ENCODE results near the gene LGI1. TPM values are rescaled to one million over a fixed set of nuclear protein-coding genes. Genes with fewer than 3 reads are reported as not detected.

LGI1 gene
- total and polyA plus RNA-seq, 2 experiments from 2014 or later: not detected

DNA sequence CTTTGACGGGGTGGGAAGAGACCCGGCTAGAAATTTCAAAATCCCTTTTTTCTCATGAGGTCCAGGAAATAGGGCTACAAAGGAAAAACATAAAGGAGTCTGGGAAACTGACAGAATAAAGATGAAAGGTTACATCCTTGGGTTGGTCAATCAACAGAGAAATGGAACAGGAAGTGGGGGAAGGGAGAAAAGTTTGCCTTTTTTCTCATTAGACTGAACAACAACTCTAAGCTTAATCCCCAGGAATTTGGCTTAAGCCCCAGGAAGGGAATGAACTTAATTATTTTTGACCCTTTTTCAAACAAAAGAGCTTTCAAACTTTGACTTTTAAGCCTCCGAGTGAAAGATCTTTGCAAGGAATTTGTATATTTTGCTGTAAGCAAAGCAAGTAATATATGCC lies 32.7 kb downstream of the LGI1 start:
- no peak for DNase-seq
- H3F3A ChIP-seq (ENCODE audit: insufficient read depth): no peaks in the 10 kb centered on the region
- H3K4me2 ChIP-seq (ENCODE audit: unreplicated experiment): no peak overlapping the region
- no peaks in the 10 kb centered on the region for H3K79me2 ChIP-seq (ENCODE audit: insufficient read depth)
- H3K9me3 ChIP-seq (ENCODE audit: low read depth): no peaks in the 10 kb centered on the region
- WGBS, 2 experiments (ENCODE audit: low coverage in 1 of 2, low lambda C conversion rate in 2 of 2, missing lambda C conversion rate in 2 of 2): 14 to 16% methylated on average over 3 of the region's 3 CpGs
- no peak overlapping the region for H3K27ac ChIP-seq
- H3K27me3 ChIP-seq (replicated peaks; ENCODE audit: insufficient read depth): peaks cover 19% of the 10 kb centered on the region; the same call in 1 of the 2 replicates
- TF ChIP-seq EZH2phosphoT487 (IDR thresholded peaks at IDR 0.05; ENCODE audit: insufficient read depth, low read depth): no peak
- TF ChIP-seq EZH2 (IDR thresholded peaks at IDR 0.05; ENCODE audit: insufficient read depth, poor library complexity, severe bottlenecking): no peak
- no peaks in the 10 kb centered on the region for H3K9me2 ChIP-seq (ENCODE audit: insufficient read depth)
- no peak overlapping the region for H2AFZ ChIP-seq
- H3K4me3 ChIP-seq: no peak overlapping the region
- H3K4me1 ChIP-seq (ENCODE audit: insufficient read depth): no peaks in the 10 kb centered on the region
- H3K9ac ChIP-seq: no peak overlapping the region
- no peaks in the 10 kb centered on the region for H3K36me3 ChIP-seq (ENCODE audit: low read depth)
- no peaks in the 10 kb centered on the region for H4K20me1 ChIP-seq (ENCODE audit: insufficient read depth)
- in situ Hi-C loops (cut with MboI): no loop called here

DNA sequence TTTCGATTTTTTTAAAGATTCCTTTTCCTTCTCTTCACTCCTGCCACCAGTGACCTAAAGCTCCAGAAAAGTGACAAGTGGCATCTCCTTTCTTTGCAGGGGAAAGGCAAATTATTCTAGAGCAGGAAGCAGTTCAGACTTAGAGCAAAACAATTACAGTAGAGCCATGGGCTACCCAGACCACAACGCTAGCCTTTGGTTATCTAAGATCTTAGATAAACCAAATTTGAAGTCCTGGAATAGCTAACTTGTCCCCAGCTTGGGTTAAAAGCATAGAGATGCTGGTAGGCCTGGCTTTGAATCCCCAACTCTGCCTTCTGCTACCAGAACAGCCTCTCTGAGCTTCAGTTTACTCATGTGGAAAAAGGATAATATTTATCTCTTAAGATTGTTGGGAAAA lies 38.4 kb downstream of the LGI1 start:
- Histone ChIP-seq H3K9me2 (ENCODE audit: insufficient read depth) (no peaks in the 10 kb centered on the region), H3K27ac (no peak overlapping the region), H3K9ac (no peak overlapping the region), H3K4me1 (ENCODE audit: insufficient read depth) (no peaks in the 10 kb centered on the region), H3K4me3 (no peak overlapping the region), H3K9me3 (ENCODE audit: low read depth) (no peaks in the 10 kb centered on the region), H3K79me2 (ENCODE audit: insufficient read depth) (no peaks in the 10 kb centered on the region), H4K20me1 (ENCODE audit: insufficient read depth) (no peaks in the 10 kb centered on the region), H3K4me2 (ENCODE audit: unreplicated experiment) (no peak overlapping the region), H3F3A (ENCODE audit: insufficient read depth) (no peaks in the 10 kb centered on the region), H3K27me3 (replicated peaks; ENCODE audit: insufficient read depth) (peaks cover 7% of the 10 kb centered on the region), H3K36me3 (ENCODE audit: low read depth) (no peaks in the 10 kb centered on the region), H2AFZ (no peak overlapping the region)
- in situ Hi-C loops (cut with MboI): no loop called here
- TF ChIP-seq EZH2phosphoT487 (IDR thresholded peaks at IDR 0.05; ENCODE audit: insufficient read depth, low read depth): no peak
- no peak for TF ChIP-seq EZH2 (IDR thresholded peaks at IDR 0.05; ENCODE audit: insufficient read depth, poor library complexity, severe bottlenecking)
- 50 to 61% methylated on average over 2 of the region's 2 CpGs for WGBS, 2 experiments (ENCODE audit: low coverage in 1 of 2, low lambda C conversion rate in 2 of 2, missing lambda C conversion rate in 2 of 2)
- no peak for DNase-seq

DNA sequence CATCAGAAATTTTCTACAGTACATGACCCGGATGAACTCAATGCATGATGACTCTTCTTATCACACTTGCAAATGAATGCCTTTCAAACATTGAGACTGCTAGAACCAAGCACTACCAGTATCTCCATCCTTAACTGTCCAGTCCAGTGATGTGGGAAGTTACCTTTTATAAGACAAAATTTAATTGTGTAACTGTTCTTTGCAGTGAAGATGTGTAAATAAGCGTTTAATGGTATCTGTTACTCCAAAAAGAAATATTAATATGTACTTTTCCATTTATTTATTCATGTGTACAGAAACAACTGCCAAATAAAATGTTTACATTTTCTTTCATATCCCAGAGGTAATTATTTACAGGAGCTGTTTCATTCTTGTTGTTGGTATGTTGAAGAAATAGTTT lies 40.1 kb downstream of the LGI1 start:
- no peak for DNase-seq
- no peak for TF ChIP-seq EZH2 (IDR thresholded peaks at IDR 0.05; ENCODE audit: insufficient read depth, poor library complexity, severe bottlenecking)
- Histone ChIP-seq H4K20me1 (ENCODE audit: insufficient read depth) (no peaks in the 10 kb centered on the region), H3K9ac (no peak overlapping the region), H3K9me2 (ENCODE audit: insufficient read depth) (no peaks in the 10 kb centered on the region), H3K4me2 (ENCODE audit: unreplicated experiment) (no peak overlapping the region), H3K27ac (no peak overlapping the region), H3K9me3 (ENCODE audit: low read depth) (no peaks in the 10 kb centered on the region), H2AFZ (no peak overlapping the region), H3K36me3 (ENCODE audit: low read depth) (no peaks in the 10 kb centered on the region), H3K27me3 (replicated peaks; ENCODE audit: insufficient read depth) (peaks cover 6% of the 10 kb centered on the region), H3K79me2 (ENCODE audit: insufficient read depth) (no peaks in the 10 kb centered on the region), H3K4me3 (no peak overlapping the region), H3K4me1 (ENCODE audit: insufficient read depth) (no peaks in the 10 kb centered on the region), H3F3A (ENCODE audit: insufficient read depth) (no peaks in the 10 kb centered on the region)
- in situ Hi-C loops (cut with MboI): no loop called here
- 56 to 67% methylated on average over 2 of the region's 2 CpGs for whole genome bisulfite sequencing, 2 experiments (ENCODE audit: low coverage in 1 of 2, low lambda C conversion rate in 2 of 2, missing lambda C conversion rate in 2 of 2)

DNA sequence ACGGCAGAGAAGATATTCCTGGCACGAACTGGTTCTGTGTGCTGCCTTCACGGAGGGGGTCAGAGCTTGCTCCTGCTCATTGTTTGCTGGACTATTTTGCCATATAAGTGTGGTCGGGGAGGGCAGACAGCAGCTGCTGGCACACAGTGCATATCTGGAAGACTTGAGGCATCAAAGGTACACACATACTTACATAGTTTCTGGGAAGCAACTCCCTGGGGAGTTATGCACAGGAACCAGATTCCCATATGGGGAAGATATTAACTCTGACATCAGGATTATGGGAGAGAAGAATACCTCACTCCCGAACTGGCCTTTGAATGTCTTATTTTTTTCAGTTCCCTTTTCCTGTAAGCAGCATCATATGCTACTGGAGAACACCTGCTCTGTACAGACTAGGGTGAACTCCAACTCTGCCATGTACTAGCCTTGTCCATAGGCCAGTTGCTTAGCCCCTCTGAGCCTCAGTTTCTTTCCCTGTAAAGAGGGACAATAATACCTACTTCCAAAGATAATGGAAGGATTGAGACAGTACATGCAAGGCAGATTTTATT lies 41.5 kb downstream of the LGI1 start:
- Histone ChIP-seq H3K9ac (no peak overlapping the region), H3K27ac (no peak overlapping the region), H3K27me3 (replicated peaks; ENCODE audit: insufficient read depth) (peaks cover 6% of the 10 kb centered on the region), H3K36me3 (ENCODE audit: low read depth) (no peaks in the 10 kb centered on the region), H4K20me1 (ENCODE audit: insufficient read depth) (no peaks in the 10 kb centered on the region), H3K4me3 (no peak overlapping the region), H3K9me2 (ENCODE audit: insufficient read depth) (no peaks in the 10 kb centered on the region), H3K4me2 (ENCODE audit: unreplicated experiment) (no peak overlapping the region), H3K9me3 (ENCODE audit: low read depth) (no peaks in the 10 kb centered on the region), H3K4me1 (ENCODE audit: insufficient read depth) (no peaks in the 10 kb centered on the region), H2AFZ (no peak overlapping the region), H3F3A (ENCODE audit: insufficient read depth) (no peaks in the 10 kb centered on the region), H3K79me2 (ENCODE audit: insufficient read depth) (no peaks in the 10 kb centered on the region)
- 17 to 19% methylated on average over 5 of the region's 5 CpGs for WGBS, 2 experiments (ENCODE audit: low coverage in 1 of 2, low lambda C conversion rate in 2 of 2, missing lambda C conversion rate in 2 of 2)
- TF ChIP-seq EZH2 (IDR thresholded peaks at IDR 0.05; ENCODE audit: insufficient read depth, poor library complexity, severe bottlenecking): no peak
- TF ChIP-seq EZH2phosphoT487 (IDR thresholded peaks at IDR 0.05; ENCODE audit: insufficient read depth, low read depth): no peak
- no peak for DNase-seq
- in situ Hi-C loops (cut with MboI): no loop called here

DNA sequence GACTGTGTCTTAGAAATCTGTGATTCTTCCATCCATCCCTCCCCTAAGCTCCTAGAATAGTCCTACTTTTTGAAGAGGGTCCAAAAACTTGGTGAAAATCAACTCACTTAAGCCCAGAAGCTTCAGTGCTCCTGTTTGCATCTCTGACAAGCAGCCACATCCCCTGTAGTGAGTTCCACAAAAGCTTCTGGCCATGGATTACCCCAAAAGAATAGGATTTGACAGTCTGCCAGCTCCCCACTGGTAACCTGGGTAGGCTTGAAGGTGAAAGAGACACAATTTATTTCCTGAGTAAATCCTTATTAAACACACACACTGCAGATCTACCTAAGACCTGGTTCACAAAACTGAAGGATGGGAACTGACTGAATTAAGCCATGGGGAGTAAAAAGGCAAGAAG lies 46.5 kb downstream of the LGI1 start:
- no peaks in the 10 kb centered on the region for H3K9me2 ChIP-seq (ENCODE audit: insufficient read depth)
- no peaks in the 10 kb centered on the region for H4K20me1 ChIP-seq (ENCODE audit: insufficient read depth)
- in situ Hi-C loops (cut with MboI): no loop called here
- no peaks in the 10 kb centered on the region for H3F3A ChIP-seq (ENCODE audit: insufficient read depth)
- H2AFZ ChIP-seq: no peak overlapping the region
- no peak for TF ChIP-seq EZH2phosphoT487 (IDR thresholded peaks at IDR 0.05; ENCODE audit: insufficient read depth, low read depth)
- no peak for TF ChIP-seq EZH2 (IDR thresholded peaks at IDR 0.05; ENCODE audit: insufficient read depth, poor library complexity, severe bottlenecking)
- peaks cover 6% of the 10 kb centered on the region for H3K27me3 ChIP-seq (replicated peaks; ENCODE audit: insufficient read depth)
- no peak overlapping the region for H3K4me3 ChIP-seq
- DNase-seq: no peak
- H3K9ac ChIP-seq: no peak overlapping the region
- no peak overlapping the region for H3K4me2 ChIP-seq (ENCODE audit: unreplicated experiment)
- H3K4me1 ChIP-seq (ENCODE audit: insufficient read depth): no peaks in the 10 kb centered on the region
- no peaks in the 10 kb centered on the region for H3K79me2 ChIP-seq (ENCODE audit: insufficient read depth)
- H3K27ac ChIP-seq: no peak overlapping the region
- no peaks in the 10 kb centered on the region for H3K36me3 ChIP-seq (ENCODE audit: low read depth)
- H3K9me3 ChIP-seq (ENCODE audit: low read depth): no peaks in the 10 kb centered on the region
